ENCODE data around the gene MS4A18. TPM values are rescaled to one million over a fixed set of nuclear protein-coding genes. Genes with fewer than 3 reads are reported as not detected.
"Not testable (repeated sequence)": the region's sequence is repeated elsewhere in the genome, so short reads cannot be mapped to it uniquely, and the experiment has no call there.

MS4A18 gene
- total and polyA plus RNA-seq, 4 donors, result not detected

DNA sequence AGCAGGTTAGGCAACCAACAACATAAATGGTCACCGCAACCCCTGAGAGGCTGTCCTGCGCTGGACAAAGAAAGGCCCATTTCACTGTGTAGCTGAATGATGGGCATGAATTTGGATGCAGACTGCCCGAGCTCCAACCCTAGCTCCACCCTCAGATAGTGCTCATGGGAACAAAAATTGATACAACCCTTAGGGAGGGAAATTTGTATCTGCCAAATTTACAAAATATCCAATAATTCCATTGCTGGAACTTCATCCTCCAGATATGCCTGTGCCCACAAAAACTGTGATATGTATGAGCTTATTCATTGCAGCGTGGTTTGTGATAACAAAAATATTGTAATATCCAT is 23.1 kb upstream of the MS4A18 start:
- no peak for ATAC-seq (ENCODE audit: low FRiP score)
- H3K36me3 ChIP-seq (ENCODE audit: control insufficient read depth in 1 of 2, insufficient read depth in 2 of 2, low read length in 1 of 2), result no peaks in the 10 kb centered on the region
- no peak overlapping the region for H3K4me3 ChIP-seq (ENCODE audit: low read length in 2 of 2)
- H3K27me3 ChIP-seq (ENCODE audit: control insufficient read depth in 1 of 2, insufficient read depth in 2 of 2, low read length in 1 of 2), result no peaks in the 10 kb centered on the region
- H3K9me3 ChIP-seq (ENCODE audit: control insufficient read depth, low read length), result no peaks in the 10 kb centered on the region
- intact Hi-C loops (cut with DNase I), result no loop called here
- no peak for DNase-seq
- no peaks in the 10 kb centered on the region for H3K4me1 ChIP-seq (ENCODE audit: control insufficient read depth in 1 of 2, insufficient read depth in 2 of 2, low read length in 2 of 2)
- WGBS, 2 donors, result 60 to 61% methylated on average over 4 of the region's 4 CpGs
- no peak overlapping the region for H3K27ac ChIP-seq (ENCODE audit: low read depth in 1 of 2, low read length in 2 of 2)

DNA sequence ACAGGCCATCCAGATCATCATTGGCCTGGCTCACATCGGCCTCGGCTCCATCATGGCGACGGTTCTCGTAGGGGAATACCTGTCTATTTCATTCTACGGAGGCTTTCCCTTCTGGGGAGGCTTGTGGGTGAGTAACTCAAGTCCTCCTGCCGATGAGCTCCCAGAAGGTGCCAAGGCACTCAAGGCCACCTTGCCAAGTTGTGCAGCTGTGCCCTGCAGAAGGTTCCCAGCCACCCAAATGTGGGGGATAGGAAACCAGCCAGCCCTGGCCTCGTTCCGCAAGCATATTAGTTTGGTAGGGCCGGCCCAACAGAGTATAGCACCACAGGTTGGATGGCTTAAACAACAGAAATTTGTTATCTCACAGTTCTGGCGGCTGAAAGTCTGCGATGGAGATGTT is 21.1 kb upstream of the MS4A18 start:
- Histone ChIP-seq H3K27me3 (ENCODE audit: control insufficient read depth in 1 of 2, insufficient read depth in 2 of 2, low read length in 1 of 2) (no peaks in the 10 kb centered on the region), H3K4me1 (ENCODE audit: control insufficient read depth in 1 of 2, insufficient read depth in 2 of 2, low read length in 2 of 2) (no peaks in the 10 kb centered on the region), H3K4me3 (ENCODE audit: low read length in 2 of 2) (no peak overlapping the region), H3K9me3 (ENCODE audit: control insufficient read depth, low read length) (no peaks in the 10 kb centered on the region), H3K27ac (ENCODE audit: low read depth in 1 of 2, low read length in 2 of 2) (no peak overlapping the region), H3K36me3 (ENCODE audit: control insufficient read depth in 1 of 2, insufficient read depth in 2 of 2, low read length in 1 of 2) (no peaks in the 10 kb centered on the region)
- 84 to 85% methylated on average over 12 of the region's 12 CpGs for WGBS, 2 donors
- no peak for DNase-seq
- ATAC-seq (ENCODE audit: low FRiP score), result no peak
- intact Hi-C loops (cut with DNase I), result no loop called here

DNA sequence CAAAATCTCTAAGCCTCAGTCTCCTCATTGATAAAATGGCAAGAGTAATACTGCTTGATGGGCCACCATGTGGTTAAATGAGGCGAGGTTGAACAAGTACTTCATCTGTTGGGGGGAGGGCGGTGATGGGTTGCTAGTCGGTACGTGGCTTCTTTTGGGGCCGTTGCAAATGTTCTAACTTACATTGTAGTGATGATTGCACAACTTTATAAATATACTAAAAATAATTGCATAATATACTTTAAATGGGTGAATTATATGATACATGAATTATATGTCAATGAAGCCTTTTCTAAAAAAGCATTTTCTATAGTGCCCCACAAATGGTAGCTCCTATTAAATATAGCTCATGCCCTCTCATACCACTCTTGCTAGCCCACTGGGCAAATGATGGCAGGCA is 18.6 kb upstream of the MS4A18 start:
- intact Hi-C loops (cut with DNase I), result no loop called here
- WGBS, 2 donors, result 83 to 88% methylated on average over 5 of the region's 5 CpGs

DNA sequence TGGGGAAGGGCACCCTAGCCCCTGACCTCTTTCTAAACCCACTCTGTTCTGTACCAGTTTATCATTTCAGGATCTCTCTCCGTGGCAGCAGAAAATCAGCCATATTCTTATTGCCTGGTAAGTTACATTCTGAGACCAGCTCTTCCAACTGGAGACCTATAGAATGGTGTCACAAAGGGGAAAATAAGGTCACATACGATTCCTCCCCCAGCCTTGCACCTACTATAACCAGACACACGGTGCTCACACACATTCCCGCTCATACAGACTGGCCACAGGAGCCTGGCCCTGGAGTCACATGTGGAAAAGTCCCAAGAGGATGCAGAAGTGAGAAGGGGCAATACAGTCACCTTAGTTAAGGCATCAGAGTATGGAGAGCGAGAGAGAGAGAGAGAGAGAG is 17.6 kb upstream of the MS4A18 start:
- H3K4me1 ChIP-seq (ENCODE audit: control insufficient read depth in 1 of 2, insufficient read depth in 2 of 2, low read length in 2 of 2), result no peaks in the 10 kb centered on the region
- no peak overlapping the region for H3K4me3 ChIP-seq (ENCODE audit: low read length in 2 of 2)
- ATAC-seq (ENCODE audit: low FRiP score) (no peak), DNase-seq (no peak)
- H3K27ac ChIP-seq (ENCODE audit: low read depth in 1 of 2, low read length in 2 of 2), result no peak overlapping the region
- no peaks in the 10 kb centered on the region for H3K36me3 ChIP-seq (ENCODE audit: control insufficient read depth in 1 of 2, insufficient read depth in 2 of 2, low read length in 1 of 2)
- intact Hi-C loops (cut with DNase I), result no loop called here
- no peaks in the 10 kb centered on the region for H3K9me3 ChIP-seq (ENCODE audit: control insufficient read depth, low read length)
- WGBS, 2 donors, result 69 to 70% methylated on average over 5 of the region's 5 CpGs
- no peaks in the 10 kb centered on the region for H3K27me3 ChIP-seq (ENCODE audit: control insufficient read depth in 1 of 2, insufficient read depth in 2 of 2, low read length in 1 of 2)

More for the DNA sequence above, 18.6 kb upstream of the MS4A18 start:
- no peaks in the 10 kb centered on the region for H3K36me3 ChIP-seq (ENCODE audit: control insufficient read depth in 1 of 2, insufficient read depth in 2 of 2, low read length in 1 of 2)
- H3K27me3 ChIP-seq (ENCODE audit: control insufficient read depth in 1 of 2, insufficient read depth in 2 of 2, low read length in 1 of 2), result no peaks in the 10 kb centered on the region
- no peaks in the 10 kb centered on the region for H3K9me3 ChIP-seq (ENCODE audit: control insufficient read depth, low read length)
- no peaks in the 10 kb centered on the region for H3K4me1 ChIP-seq (ENCODE audit: control insufficient read depth in 1 of 2, insufficient read depth in 2 of 2, low read length in 2 of 2)
- no peak overlapping the region for H3K27ac ChIP-seq (ENCODE audit: low read depth in 1 of 2, low read length in 2 of 2)
- no peak for ATAC-seq (ENCODE audit: low FRiP score)
- no peak for DNase-seq
- H3K4me3 ChIP-seq (ENCODE audit: low read length in 2 of 2), result no peak overlapping the region

DNA sequence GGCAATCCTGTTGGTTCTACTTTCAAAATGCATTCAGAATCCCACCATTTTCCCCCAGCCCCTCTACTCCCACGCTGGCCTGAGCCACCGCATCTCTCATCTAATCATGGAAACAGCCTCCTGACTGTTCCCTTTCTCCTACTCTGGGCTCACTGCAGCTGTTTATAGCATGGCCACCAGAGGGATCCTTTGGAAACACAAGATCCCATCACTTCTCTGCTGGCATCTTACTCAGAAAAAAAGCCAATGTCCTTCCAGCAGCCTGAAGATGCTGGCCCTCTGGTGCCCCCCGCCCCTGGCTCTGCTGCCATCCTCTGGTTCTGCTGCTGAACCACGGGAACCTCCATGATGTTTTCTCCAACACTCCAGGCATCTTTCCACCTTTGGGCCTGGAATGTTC is 14.0 kb upstream of the MS4A18 start:
- WGBS, 2 donors, result 68 to 74% methylated on average over 4 of the region's 4 CpGs
- Histone ChIP-seq H3K36me3 (ENCODE audit: control insufficient read depth in 1 of 2, insufficient read depth in 2 of 2, low read length in 1 of 2) (no peaks in the 10 kb centered on the region), H3K27me3 (ENCODE audit: control insufficient read depth in 1 of 2, insufficient read depth in 2 of 2, low read length in 1 of 2) (no peaks in the 10 kb centered on the region), H3K27ac (ENCODE audit: low read depth in 1 of 2, low read length in 2 of 2) (no peak overlapping the region), H3K4me3 (ENCODE audit: low read length in 2 of 2) (no peak overlapping the region), H3K9me3 (ENCODE audit: control insufficient read depth, low read length) (no peaks in the 10 kb centered on the region), H3K4me1 (ENCODE audit: control insufficient read depth in 1 of 2, insufficient read depth in 2 of 2, low read length in 2 of 2) (no peaks in the 10 kb centered on the region)
- intact Hi-C loops (cut with DNase I), result no loop called here
- no peak for DNase-seq
- no peak for ATAC-seq (ENCODE audit: low FRiP score)

DNA sequence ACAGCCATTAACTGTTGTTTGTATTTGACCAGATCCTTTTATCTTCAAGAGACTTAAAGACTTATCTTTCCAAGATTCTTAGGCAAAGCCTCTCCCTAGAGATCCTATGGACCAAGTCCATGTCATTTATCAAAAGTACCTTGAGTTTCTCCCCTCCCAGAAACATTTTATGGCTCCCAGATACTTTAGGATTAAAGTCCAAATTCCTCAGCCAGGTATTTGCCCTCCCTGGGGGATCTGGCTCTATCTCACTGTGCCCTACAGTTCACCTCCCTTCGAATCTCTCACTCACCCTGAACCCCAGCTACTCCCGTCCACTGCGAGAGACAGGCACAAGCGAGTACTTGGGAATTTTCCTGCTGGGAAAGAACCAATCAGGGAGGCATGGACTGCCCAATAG is 13.2 kb upstream of the MS4A18 start:
- intact Hi-C loops (cut with DNase I), result no loop called here
- ATAC-seq (ENCODE audit: low FRiP score), result no peak
- WGBS, 2 donors, result 75 to 76% methylated on average over 4 of the region's 4 CpGs
- H3K9me3 ChIP-seq (ENCODE audit: control insufficient read depth, low read length), result no peaks in the 10 kb centered on the region
- no peaks in the 10 kb centered on the region for H3K36me3 ChIP-seq (ENCODE audit: control insufficient read depth in 1 of 2, insufficient read depth in 2 of 2, low read length in 1 of 2)
- no peaks in the 10 kb centered on the region for H3K4me1 ChIP-seq (ENCODE audit: control insufficient read depth in 1 of 2, insufficient read depth in 2 of 2, low read length in 2 of 2)
- no peak for DNase-seq
- H3K4me3 ChIP-seq (ENCODE audit: low read length in 2 of 2), result no peak overlapping the region
- no peaks in the 10 kb centered on the region for H3K27me3 ChIP-seq (ENCODE audit: control insufficient read depth in 1 of 2, insufficient read depth in 2 of 2, low read length in 1 of 2)
- H3K27ac ChIP-seq (ENCODE audit: low read depth in 1 of 2, low read length in 2 of 2), result no peak overlapping the region

DNA sequence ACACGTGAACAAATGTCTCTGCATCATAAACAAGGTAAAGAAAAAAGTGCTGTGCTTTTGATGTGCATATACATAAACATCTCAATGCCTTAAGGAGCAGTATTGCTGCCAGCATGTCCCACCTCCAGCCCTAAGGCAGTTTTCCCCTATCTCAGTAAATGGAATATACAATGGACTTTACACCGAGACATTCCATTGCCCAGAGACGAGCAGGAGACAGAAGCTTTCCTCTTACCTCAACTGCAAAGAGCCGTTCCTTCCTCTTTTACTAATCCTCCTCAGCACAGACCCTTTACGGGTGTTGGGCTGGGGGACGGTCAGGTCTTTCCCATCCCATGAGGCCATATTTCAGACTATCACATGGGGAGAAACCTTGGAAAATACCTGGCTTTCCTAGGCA is 11.1 kb upstream of the MS4A18 start:
- ATAC-seq (ENCODE audit: low FRiP score); intact Hi-C loops (cut with DNase I); H3K4me3 ChIP-seq (ENCODE audit: low read length in 2 of 2); H3K4me1 ChIP-seq (ENCODE audit: control insufficient read depth in 1 of 2, insufficient read depth in 2 of 2, low read length in 2 of 2); H3K27ac ChIP-seq (ENCODE audit: low read depth in 1 of 2, low read length in 2 of 2); H3K36me3 ChIP-seq (ENCODE audit: control insufficient read depth in 1 of 2, insufficient read depth in 2 of 2, low read length in 1 of 2); H3K27me3 ChIP-seq (ENCODE audit: control insufficient read depth in 1 of 2, insufficient read depth in 2 of 2, low read length in 1 of 2); H3K9me3 ChIP-seq (ENCODE audit: control insufficient read depth, low read length); DNase-seq: not testable (repeated sequence)
- WGBS, 2 donors, result 82 to 83% methylated on average over 6 of the region's 6 CpGs

DNA sequence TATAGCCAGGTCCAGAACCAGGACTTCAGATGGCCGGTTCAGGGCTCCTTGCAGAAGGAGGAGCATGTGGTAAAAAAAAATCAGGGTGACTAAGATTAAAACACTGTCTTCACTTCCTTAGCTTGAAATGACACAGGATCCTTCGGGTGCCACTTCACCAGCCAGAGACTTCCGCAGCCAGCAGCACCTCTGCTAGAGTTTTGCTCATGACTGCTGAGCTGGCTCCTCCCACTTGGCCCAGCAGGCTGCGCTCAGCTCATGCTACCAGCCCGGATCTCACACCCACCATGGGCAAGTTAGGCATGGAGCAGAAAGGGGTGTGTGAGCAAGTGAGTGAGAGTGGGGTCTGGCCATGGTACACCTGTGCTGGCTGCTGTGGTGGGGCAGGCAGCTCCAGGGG is 6.6 kb upstream of the MS4A18 start:
- Histone ChIP-seq H3K27me3 (ENCODE audit: control insufficient read depth in 1 of 2, insufficient read depth in 2 of 2, low read length in 1 of 2) (no peaks in the 10 kb centered on the region), H3K4me1 (ENCODE audit: control insufficient read depth in 1 of 2, insufficient read depth in 2 of 2, low read length in 2 of 2) (no peaks in the 10 kb centered on the region), H3K27ac (ENCODE audit: low read depth in 1 of 2, low read length in 2 of 2) (no peak overlapping the region), H3K4me3 (ENCODE audit: low read length in 2 of 2) (no peak overlapping the region), H3K36me3 (ENCODE audit: control insufficient read depth in 1 of 2, insufficient read depth in 2 of 2, low read length in 1 of 2) (no peaks in the 10 kb centered on the region), H3K9me3 (ENCODE audit: control insufficient read depth, low read length) (peaks cover 5% of the 10 kb centered on the region)
- DNase-seq (no peak), ATAC-seq (ENCODE audit: low FRiP score) (no peak)
- intact Hi-C loops (cut with DNase I), result no loop called here
- 87 to 93% methylated on average over 5 of the region's 5 CpGs for WGBS, 2 donors

DNA sequence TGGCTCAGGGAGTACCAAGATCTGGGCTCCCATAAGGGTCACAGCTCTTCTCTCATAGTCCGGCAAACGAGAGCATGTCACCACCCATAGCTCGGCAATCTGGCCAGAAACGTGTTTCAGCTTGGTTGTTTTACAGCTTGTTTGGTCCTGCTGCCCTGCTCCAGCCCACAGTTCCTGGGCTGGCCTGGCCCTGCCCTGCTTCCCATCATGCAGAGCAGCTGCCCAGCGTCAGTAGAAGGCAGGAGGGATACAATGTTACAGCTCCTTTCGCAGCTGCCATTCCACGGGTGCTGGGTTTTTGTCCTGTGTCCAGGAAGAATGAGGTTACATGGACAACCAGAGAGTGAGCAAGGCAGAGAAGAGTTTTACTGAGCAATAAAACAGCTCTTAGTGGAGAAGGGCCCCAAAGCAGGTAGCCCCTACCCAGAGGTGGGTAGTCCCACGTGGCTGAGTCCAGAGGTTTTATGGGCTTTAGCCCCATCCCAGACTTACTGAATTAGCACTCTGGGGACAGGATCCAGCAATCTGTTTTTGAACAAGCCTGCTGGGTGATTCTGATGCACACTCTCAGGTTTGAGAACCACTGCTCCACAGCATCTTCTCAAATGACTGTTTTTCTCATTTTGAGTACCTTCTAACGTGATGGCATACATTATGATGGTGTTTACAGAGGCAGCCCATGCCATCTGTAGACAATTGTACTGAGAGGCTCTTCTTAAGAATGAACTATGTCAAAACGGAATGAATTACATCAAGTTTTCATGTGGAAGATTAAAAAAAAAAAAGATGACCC is 5.8 kb upstream of the MS4A18 start:
- peaks cover 5% of the 10 kb centered on the region for H3K9me3 ChIP-seq (ENCODE audit: control insufficient read depth, low read length)
- WGBS, 2 donors, result 84 to 87% methylated on average over 10 of the region's 10 CpGs
- ATAC-seq (ENCODE audit: low FRiP score) (no peak), DNase-seq (no peak)
- H3K4me1 ChIP-seq (ENCODE audit: control insufficient read depth in 1 of 2, insufficient read depth in 2 of 2, low read length in 2 of 2), result no peaks in the 10 kb centered on the region
- intact Hi-C loops (cut with DNase I), result no loop called here
- H3K36me3 ChIP-seq (ENCODE audit: control insufficient read depth in 1 of 2, insufficient read depth in 2 of 2, low read length in 1 of 2), result no peaks in the 10 kb centered on the region
- H3K4me3 ChIP-seq (ENCODE audit: low read length in 2 of 2), result no peak overlapping the region
- H3K27ac ChIP-seq (ENCODE audit: low read depth in 1 of 2, low read length in 2 of 2), result no peak overlapping the region
- no peaks in the 10 kb centered on the region for H3K27me3 ChIP-seq (ENCODE audit: control insufficient read depth in 1 of 2, insufficient read depth in 2 of 2, low read length in 1 of 2)
